ENCODE measurements around the gene KIF18B.
A peak's percentile ranks its signal among the peaks of the same experiment; 100 is the strongest.

KIF18B gene

GRCh38 chr17:44918006-44918405 lies 29.6 kb downstream of the KIF18B start:
- no peak for DNase-seq (ENCODE audit: low spot score)

- DNase-seq (ENCODE audit: low spot score) = no peak
Measured at GRCh38 chr17:44917456-44917855, 30.1 kb downstream of the KIF18B start.

- DNase-seq (ENCODE audit: low spot score) = peak; percentile 39
Measured at GRCh38 chr17:44916781-44917241, 30.8 kb downstream of the KIF18B start.

- no peak for DNase-seq (ENCODE audit: low spot score)
Measured at GRCh38 chr17:44915862-44916780, 31.5 kb downstream of the KIF18B start.

GRCh38 chr17:44915321-44915726 lies 32.2 kb downstream of the KIF18B start, which contains the start of gene GFAP:
GFAP (minus strand) TSS chr17:44915500; CDS start chr17:44915486, 14 bp downstream.
- DNase-seq (ENCODE audit: low spot score) = no peak

GRCh38 chr17:44914698-44915271 lies 32.8 kb downstream of the KIF18B start:
- no peak for DNase-seq (ENCODE audit: low spot score)

- DNase-seq (ENCODE audit: low spot score) = no peak
Measured at GRCh38 chr17:44914148-44914547, 33.4 kb downstream of the KIF18B start.

GRCh38 chr17:44913676-44914075 lies 33.9 kb downstream of the KIF18B start:
- no peak for DNase-seq (ENCODE audit: low spot score)

GRCh38 chr17:44912763-44913544 lies 34.6 kb downstream of the KIF18B start:
- DNase-seq (ENCODE audit: low spot score) = no peak

- DNase-seq (ENCODE audit: low spot score) = no peak
Measured at GRCh38 chr17:44911133-44912001, 36.2 kb downstream of the KIF18B start.

GRCh38 chr17:44910231-44911106 lies 37.1 kb downstream of the KIF18B start:
- no peak for DNase-seq (ENCODE audit: low spot score)

GRCh38 chr17:44909681-44910144 lies 37.9 kb downstream of the KIF18B start:
- DNase-seq (ENCODE audit: low spot score) = peak; percentile 65

GRCh38 chr17:44908761-44909326 lies 38.7 kb downstream of the KIF18B start:
- DNase-seq (ENCODE audit: low spot score) = no peak

GRCh38 chr17:44907729-44908470 lies 39.7 kb downstream of the KIF18B start:
- no peak for DNase-seq (ENCODE audit: low spot score)

GRCh38 chr17:44906763-44907728 lies 40.5 kb downstream of the KIF18B start:
- no peak for DNase-seq (ENCODE audit: low spot score)

- peak; percentile 90 for DNase-seq (ENCODE audit: low spot score)
Measured at GRCh38 chr17:44906010-44906646, 41.4 kb downstream of the KIF18B start.
